Breast epithelium (tissue), 3 donors: Measurements from ENCODE around the gene GDPD4.

Experiments
- POLR2A ChIP-seq: fragments of 450-650 bp; IDR thresholded peaks from one replicate; pipeline ENCODE4 v1.6.1; 2016; ENCODE audit warnings: antibody characterized with exemption, mild to moderate bottlenecking, moderate library complexity
- TF ChIP-seq, protein P1 (sequence below), 3 donors: fragments of 450-650 bp; IDR thresholded peaks; one replicate each; pipeline ENCODE4 v1.5.1; 2016 to 2017; ENCODE audit warnings: antibody characterized with exemption in 3 of 3, mild to moderate bottlenecking in 3 of 3, moderate library complexity in 3 of 3

DNA sequence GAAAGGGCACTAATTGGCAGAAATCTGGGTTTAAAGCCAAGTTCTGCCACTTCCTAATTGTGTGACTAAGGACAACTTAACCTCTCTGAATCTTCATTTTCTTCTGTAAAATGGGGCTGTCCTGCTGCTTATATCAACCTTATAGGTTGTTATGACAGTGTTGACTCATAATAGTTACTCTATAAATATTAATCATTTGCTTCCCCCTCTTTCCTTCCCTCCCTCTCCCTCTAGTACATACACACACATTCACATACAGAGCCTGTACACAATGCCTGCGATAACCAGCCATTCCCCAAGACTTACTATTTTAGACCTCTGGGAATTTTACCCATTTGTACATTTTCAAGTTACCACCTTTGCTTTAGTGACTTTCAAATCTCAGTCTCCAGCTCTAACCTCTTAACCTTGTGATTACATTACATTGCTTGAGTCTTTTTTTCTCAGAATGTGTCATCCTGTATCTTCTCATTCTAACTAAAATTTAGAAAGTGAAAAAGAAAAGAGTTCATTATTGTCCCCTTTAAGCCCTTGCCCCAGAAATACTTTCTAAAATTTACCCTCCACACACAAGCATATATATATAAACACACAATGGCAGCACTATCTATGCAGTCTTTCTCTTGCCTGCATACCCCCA lies 31.9 kb downstream of the GDPD4 start:
- TF ChIP-seq, protein P1, sequence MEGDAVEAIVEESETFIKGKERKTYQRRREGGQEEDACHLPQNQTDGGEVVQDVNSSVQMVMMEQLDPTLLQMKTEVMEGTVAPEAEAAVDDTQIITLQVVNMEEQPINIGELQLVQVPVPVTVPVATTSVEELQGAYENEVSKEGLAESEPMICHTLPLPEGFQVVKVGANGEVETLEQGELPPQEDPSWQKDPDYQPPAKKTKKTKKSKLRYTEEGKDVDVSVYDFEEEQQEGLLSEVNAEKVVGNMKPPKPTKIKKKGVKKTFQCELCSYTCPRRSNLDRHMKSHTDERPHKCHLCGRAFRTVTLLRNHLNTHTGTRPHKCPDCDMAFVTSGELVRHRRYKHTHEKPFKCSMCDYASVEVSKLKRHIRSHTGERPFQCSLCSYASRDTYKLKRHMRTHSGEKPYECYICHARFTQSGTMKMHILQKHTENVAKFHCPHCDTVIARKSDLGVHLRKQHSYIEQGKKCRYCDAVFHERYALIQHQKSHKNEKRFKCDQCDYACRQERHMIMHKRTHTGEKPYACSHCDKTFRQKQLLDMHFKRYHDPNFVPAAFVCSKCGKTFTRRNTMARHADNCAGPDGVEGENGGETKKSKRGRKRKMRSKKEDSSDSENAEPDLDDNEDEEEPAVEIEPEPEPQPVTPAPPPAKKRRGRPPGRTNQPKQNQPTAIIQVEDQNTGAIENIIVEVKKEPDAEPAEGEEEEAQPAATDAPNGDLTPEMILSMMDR (IDR thresholded peaks at IDR 0.05): no peak
- no peak for TF ChIP-seq POLR2A
